SH-SY5Y (cell line): ENCODE measurements around the gene PML.

Experiments
- GATA2 ChIP-seq: IDR thresholded peaks from 2 replicates; pipeline ENCODE4 v1.6.1; 2011; ENCODE audit warnings: mild to moderate bottlenecking, low read depth, low read length
- GATA3 ChIP-seq: IDR thresholded peaks from 2 replicates; pipeline ENCODE4 v1.6.1; 2011; ENCODE audit warnings: low read depth, mild to moderate bottlenecking, low read length, moderate library complexity

The PML gene

DNA sequence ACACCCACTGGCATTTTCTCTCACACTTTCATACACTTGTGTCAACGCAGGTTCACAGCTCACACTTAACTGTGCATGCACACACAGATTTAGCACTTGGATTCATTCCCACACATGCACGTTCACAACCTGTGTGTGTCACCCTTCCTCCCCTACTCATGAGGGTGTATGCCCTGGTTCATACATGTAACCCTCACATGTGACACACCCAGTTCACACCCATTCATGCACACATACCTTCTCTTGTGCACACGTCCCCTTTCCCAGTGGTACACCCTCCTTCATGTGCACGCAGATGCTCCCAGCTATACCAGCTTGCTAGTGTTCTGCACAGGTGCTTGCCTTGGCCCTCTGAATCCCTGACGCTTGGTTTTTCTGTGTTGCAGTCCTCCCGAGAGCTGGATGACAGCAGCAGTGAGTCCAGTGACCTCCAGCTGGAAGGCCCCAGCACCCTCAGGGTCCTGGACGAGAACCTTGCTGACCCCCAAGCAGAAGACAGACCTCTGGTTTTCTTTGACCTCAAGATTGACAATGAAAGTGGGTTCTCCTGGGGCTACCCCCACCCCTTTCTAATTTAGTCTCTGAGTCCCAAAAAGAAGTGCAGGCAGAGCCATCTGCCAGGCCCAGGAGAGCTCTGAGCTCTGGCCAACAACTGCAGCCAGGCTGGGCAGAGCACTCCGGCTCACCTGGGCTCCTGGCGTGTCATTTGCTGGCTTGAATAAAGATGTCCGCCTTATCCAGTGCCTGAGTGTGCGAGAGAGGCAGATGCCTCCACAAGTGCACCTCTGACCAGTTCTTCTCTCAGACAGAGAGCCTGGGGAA, 48.3 kb downstream of the PML start:
- TF ChIP-seq GATA2 (no peak), GATA3 (no peak)

DNA sequence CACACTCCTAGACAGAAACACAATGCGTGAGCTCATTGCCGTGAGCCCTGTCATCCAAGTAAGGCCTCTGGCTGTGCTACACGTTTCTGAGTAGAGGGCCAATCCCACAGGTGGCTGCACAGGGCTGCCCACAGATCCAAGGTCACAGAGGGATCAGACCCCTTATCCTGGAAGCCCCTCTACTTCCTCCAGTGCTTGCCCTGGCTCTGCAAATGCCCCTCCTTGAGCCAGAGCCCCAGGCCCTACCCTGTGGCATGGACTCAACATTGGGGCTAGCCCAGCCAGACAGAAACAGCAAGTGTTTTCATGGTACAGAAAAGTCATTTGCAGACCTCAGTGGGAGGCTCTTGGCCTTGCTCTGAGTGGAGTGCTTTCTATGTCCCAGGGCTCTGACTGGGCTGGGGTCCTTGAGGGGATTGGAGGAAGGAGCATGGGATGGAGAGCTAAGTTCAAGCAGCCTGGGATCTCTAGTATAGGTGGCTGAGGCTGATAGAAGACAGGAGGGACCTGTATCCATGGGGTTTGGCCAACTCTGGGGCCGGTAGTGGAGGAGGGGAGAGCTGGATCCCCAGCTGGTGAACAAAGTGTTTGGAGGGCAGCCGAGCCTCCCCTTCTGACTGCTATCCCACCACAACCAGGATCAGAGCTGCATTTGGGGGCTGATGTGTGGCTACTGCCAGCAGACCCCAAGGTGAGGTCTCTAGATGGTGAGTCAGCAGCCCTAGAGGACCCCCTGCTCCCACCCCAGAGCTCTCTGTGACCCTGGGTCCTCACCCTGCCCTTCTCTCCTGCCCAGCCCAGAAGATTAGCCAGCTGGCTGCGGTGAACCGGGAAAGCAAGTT, 49.1 kb downstream of the PML start:
- TF ChIP-seq GATA3 (no peak), GATA2 (no peak)

DNA sequence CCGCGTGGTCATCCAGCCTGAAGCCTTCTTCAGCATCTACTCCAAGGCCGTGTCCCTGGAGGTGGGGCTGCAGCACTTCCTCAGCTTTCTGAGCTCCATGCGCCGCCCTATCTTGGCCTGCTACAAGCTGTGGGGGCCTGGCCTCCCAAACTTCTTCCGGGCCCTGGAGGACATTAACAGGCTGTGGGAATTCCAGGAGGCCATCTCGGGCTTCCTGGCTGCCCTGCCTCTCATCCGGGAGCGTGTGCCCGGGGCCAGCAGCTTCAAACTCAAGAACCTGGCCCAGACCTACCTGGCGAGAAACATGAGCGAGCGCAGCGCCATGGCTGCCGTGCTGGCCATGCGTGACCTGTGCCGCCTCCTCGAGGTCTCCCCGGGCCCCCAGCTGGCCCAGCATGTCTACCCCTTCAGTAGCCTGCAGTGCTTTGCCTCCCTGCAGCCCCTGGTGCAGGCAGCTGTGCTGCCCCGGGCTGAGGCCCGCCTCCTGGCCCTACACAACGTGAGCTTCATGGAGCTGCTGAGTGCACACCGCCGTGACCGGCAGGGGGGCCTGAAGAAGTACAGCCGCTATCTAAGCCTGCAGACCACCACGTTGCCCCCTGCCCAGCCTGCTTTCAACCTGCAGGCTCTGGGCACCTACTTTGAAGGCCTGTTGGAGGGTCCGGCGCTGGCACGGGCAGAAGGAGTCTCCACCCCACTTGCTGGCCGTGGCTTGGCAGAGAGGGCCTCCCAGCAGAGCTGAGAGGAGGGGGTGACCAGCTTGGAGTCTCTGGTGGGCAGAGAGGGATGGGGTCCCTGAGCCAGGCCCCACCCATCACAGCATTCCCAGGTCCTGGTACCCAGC, 50.0 kb downstream of the PML start:
- TF ChIP-seq GATA2: no peak
- no peak for TF ChIP-seq GATA3

DNA sequence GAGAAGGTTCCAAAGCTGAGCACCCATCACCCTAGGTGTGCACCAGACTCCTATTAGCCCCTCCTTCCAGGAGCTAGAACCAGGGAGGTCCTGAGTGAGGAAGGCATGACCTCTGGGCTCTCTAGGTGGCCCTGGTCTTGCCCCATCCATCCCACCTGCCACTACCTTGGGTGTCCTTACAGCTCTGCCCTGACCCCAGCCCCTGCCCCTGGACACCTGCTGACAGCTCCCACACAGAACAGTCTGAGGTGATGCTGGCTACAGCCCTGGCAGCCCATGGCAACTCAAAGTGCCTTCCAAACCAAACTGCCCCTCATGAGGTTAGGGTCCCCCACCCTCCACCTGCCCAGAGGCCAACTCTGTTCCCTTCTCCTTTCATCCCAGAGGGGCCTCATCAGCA, 50.7 kb downstream of the PML start:
- TF ChIP-seq GATA3 (no peak), GATA2 (no peak)

DNA sequence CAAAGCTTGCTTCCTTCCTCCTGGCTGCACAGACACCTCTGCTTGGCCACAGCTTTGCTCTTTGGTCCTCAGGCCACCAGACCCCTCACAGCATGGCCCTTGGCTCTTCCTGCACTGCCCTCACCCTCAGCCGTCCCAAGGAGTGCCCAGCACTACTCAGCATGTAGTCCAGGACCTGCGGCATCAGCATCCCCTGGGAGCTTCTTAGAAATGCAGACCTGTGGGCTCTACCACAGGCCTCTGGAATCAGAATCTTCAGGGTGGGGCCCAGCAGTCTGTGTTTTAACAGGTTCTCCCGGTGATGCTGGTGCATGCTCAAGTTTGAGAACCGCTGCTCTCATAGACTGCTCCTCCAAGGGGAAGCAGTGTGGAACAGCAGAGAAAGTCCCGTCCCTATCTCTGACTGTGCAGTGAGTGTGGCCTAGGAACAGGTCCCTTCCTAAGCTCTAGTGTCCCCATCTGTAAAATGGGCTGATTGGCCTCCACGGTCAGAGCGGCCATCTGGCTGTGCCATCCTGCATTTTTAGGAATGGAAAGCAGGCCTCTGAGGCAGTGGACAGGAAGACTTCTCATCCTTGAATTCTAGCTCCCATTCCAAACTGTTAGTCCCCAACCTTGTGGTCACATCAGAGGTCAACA, 51.2 kb downstream of the PML start:
- TF ChIP-seq GATA2 (no peak), GATA3 (no peak)

DNA sequence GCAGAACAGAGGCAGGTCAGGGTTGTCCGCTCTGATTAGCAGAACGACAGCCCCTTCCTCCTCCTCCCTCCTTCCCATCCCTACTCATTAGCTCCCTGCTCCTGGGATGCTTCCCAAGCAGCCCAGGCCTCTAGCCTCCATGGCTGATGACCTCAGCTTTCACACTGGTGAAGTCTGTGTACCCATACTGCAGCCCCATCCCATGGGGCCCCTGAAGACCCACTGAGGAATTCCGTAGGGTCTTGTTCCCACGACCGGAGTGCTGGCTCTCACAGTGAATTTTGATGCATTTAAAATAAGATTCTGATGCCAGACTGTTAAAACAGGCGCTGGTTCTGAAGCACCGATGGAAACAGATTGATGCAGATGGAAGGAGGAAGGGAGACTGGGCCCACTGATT, 51.8 kb downstream of the PML start:
- TF ChIP-seq GATA3: no peak
- no peak for TF ChIP-seq GATA2

DNA sequence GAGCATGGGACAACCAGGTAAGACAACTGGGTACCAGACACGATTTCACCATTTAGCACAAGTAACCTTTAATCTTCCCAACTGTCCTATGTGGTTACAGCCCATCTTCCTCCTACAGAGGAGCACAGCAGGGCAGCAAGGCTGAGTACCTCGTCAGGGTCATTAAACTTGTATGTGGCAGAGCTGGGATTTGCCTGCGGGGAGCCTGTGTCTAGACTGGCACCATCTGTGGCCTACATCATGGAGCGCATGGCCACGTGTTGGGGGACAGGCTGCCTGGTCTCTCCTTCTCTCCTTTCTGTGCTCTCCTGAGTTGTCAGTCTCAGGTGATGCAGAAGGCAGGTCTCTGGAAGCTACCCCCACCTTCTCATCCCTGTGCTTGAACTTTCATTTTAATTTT, 55.6 kb downstream of the PML start:
- TF ChIP-seq GATA2 (no peak), GATA3 (no peak)

DNA sequence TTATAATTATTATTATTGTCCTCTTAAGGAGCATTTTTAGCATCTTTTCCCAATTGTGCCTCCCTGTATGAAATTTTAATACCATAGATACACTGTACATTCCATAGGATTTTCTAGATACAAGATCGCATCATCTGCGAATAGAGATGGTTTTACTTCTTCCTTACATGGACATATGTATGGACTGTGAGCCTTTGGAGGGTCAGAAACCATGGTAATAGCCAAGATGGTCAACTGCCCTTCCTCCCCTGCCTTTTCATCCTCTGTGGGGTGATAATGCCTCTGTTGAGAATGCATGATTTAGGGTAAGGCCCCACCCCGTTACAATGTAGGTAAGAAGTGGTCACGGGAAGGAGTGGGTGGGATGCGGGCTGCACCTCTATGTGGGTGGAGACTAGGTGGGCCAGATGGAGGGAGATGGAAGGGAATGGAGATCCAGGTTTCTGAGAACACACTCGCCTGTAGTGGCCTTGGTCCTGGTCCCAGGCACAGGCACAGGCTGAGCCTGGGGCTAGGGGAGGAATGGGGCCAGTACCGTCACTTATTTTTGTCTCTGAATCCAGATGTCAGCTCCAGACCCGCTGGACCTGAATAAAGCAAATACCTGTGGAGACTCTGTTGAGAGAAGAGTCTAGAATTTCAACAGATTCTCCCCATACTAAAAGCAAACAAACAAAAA, 56.2 kb downstream of the PML start:
- TF ChIP-seq GATA2 (no peak), GATA3 (no peak)

DNA sequence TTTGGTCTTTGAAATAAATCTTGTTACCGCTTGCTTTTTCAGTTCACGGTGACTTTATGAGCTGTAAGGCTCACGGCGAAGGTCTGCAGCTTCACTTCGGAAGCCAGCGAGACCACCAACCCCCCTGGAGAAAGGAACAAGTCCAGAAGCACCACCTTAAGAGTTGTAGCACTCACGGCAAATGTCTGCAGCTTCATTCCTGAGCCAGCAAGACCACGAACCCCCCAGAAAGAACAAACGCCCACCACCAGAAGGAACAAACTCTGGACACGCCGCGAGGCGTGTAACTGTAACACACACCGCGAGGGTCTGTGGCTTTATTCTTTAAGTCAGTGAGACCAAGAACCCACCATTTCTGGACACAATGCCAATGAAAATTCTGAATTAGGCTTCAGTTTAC, 59.0 kb downstream of the PML start:
- no peak for TF ChIP-seq GATA3
- no peak for TF ChIP-seq GATA2

DNA sequence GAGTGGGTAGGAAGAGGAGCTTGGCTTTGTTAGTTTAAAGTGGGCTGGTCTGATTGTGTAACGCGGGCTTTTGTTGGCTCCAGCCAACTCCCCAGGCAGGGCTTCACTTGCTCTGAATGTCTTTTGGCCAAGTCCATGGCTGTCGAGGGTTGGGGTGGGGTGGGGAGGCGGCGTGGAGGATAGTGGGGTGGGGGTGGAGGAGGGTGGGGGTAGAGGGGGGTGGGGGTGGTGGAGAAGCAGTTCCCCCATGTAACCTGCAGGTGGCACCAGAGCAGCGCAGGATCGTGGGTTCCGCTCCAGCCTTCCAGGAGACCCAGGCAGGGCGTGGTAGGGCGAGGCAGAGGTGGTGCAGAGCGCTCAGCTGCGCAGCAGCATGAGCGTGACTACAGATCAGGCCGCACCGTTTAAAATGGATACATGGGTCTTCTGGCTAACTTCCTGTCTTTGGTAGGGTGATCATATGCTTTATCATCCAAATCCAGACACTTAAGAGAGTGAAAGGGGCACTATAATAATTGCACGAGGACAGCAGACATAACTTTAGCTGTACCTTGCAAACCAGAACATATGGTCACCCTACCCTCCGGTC, 59.5 kb downstream of the PML start:
- TF ChIP-seq GATA3 (no peak), GATA2 (no peak)

DNA sequence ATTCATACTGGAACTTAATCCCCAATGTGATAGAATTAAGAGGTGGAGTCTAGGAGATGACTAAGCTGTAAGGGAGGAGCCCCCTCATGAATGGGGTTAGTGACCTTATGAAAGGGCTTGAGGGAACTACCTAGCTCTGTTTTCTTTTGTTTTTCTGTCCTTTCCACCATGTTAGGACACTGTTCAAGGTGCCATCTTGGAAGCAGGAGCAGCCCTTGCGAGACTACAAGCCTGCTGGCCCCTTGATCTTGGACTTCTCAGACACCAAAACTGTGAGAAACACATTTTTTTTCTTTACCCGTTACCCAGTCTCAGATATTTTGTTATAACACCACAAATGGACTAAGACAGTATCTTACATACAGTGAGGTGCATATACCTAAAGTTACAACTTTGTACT, 61.3 kb downstream of the PML start:
- TF ChIP-seq GATA2: no peak
- TF ChIP-seq GATA3: no peak

DNA sequence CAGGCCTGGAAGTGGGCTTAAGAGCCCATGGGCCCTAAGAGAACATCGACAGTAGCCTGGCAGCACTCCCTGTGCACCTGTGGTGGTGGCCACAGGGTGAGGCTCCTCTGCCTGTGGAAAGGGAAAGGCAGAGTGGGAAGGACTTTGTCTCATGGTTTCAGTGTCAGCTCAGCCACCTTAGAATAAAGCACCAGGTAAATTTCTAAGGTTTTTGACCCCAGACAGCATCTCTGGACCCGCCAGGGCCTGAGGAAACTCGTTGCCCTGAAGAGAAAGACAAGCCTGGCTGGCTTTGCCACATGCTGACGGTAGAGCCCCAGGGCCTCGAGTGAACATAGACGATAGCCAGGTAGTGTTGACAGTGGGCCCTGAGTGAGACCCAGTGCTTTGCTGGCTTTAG, 65.7 kb downstream of the PML start:
- TF ChIP-seq GATA3 (no peak), GATA2 (no peak)

DNA sequence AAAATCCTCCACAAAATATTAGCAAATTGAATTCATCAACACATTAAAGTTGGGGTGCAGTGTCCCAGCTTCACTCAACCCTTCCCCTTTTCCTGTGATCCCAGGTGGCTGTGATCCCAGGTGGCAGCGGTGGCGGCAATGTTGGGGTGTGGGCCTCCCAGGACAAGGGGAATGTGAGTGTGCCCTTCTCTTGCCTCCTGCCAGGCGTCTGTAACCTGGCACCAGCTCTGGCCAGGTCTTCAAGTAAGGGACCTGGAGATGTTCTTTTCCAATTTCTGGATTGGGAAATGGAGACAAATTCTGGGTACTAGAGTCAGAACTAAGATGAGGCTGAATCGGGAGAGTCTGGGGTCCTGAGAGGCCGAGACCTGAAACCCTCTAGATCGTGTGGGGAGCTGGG, 67.7 kb downstream of the PML start:
- TF ChIP-seq GATA3: no peak
- TF ChIP-seq GATA2: no peak
